Effector memory CD8-positive, alpha-beta T cell (primary cell): ENCODE results near the gene DENND1A.
"Not testable (repeated sequence)": the region's sequence is repeated elsewhere in the genome, so short reads cannot be mapped to it uniquely, and the experiment has no call there.

Source experiments
- ATAC-seq: fragments of 150-1000 bp; cut with Tn5 transposase; replicated peaks from 2 replicates; pipeline ENCODE4 v1.10.0; 2021; ENCODE audit warnings: mild to moderate bottlenecking, moderate library complexity
- DNase-seq, 3 experiments: peaks; one replicate each; pipeline ENCODE4 v3.0.0; 2021
- H3K27ac Mint-ChIP-seq, 2 donors: one replicate each; pipeline ENCODE4 v1.8.0; 2022; ENCODE audit warnings: mild to moderate bottlenecking in 2 of 2, mixed read lengths in 2 of 2, moderate library complexity in 2 of 2
- H3K27me3 Mint-ChIP-seq, 2 donors: one replicate each; pipeline ENCODE4 v1.8.0; 2022; ENCODE audit warnings: mixed read lengths in 2 of 2
- H3K36me3 Mint-ChIP-seq: one replicate; pipeline ENCODE4 v1.8.0; 2022; ENCODE audit warnings: mild to moderate bottlenecking, moderate library complexity, mixed read lengths; ENCODE audit not compliant: insufficient read depth
- H3K4me1 Mint-ChIP-seq, 2 donors: one replicate each; pipeline ENCODE4 v1.8.0; 2022; ENCODE audit warnings: low read depth in 2 of 2, mixed read lengths in 2 of 2
- H3K4me3 Mint-ChIP-seq, 2 donors: one replicate each; pipeline ENCODE4 v1.8.0; 2022; ENCODE audit warnings: mild to moderate bottlenecking in 2 of 2, mixed read lengths in 2 of 2, moderate library complexity in 2 of 2
- H3K9me3 Mint-ChIP-seq, 2 donors: one replicate each; pipeline ENCODE4 v1.8.0; 2022; ENCODE audit warnings: mixed read lengths in 2 of 2

DENND1A gene

GRCh38 chr9:123741214-123741613 is 188.7 kb downstream of the DENND1A start:
- H3K4me3 Mint-ChIP-seq: no peak overlapping the region

GRCh38 chr9:123739902-123740301 is 190.0 kb downstream of the DENND1A start:
- DNase-seq: no peak
- Mint-ChIP-seq H3K4me3 (no peak overlapping the region), H3K4me1 (no peaks in the 10 kb centered on the region), H3K36me3 (no peaks in the 10 kb centered on the region), H3K27ac (no peak overlapping the region), H3K27me3 (no peaks in the 10 kb centered on the region), H3K9me3 (no peaks in the 10 kb centered on the region)
- no peak for ATAC-seq

More at GRCh38 chr9:123741214-123741613, 188.7 kb downstream of the DENND1A start:
- Mint-ChIP-seq H3K36me3 (no peaks in the 10 kb centered on the region), H3K27me3 (no peaks in the 10 kb centered on the region), H3K27ac (peak overlapping the region in 1 of 2 donors; percentile 59), H3K4me1 (no peaks in the 10 kb centered on the region), H3K9me3 (no peaks in the 10 kb centered on the region)
- DNase-seq (no peak), ATAC-seq (no peak)

GRCh38 chr9:123739387-123739786 is 190.5 kb downstream of the DENND1A start:
- Mint-ChIP-seq H3K4me1 (no peaks in the 10 kb centered on the region), H3K4me3 (no peak overlapping the region), H3K27ac (no peak overlapping the region), H3K27me3 (no peaks in the 10 kb centered on the region), H3K9me3 (no peaks in the 10 kb centered on the region), H3K36me3 (no peaks in the 10 kb centered on the region)
- DNase-seq: no peak
- no peak for ATAC-seq

- H3K27ac Mint-ChIP-seq: no peak overlapping the region
- H3K4me1 Mint-ChIP-seq: no peaks in the 10 kb centered on the region
- H3K27me3 Mint-ChIP-seq: no peaks in the 10 kb centered on the region
- ATAC-seq (no peak), DNase-seq (no peak)
- no peaks in the 10 kb centered on the region for H3K9me3 Mint-ChIP-seq
- no peak overlapping the region for H3K4me3 Mint-ChIP-seq
- H3K36me3 Mint-ChIP-seq: no peaks in the 10 kb centered on the region
These were observed 191.3 kb downstream of the DENND1A start for GRCh38 chr9:123738648-123739047.

GRCh38 chr9:123735376-123735775 is 194.6 kb downstream of the DENND1A start:
- ATAC-seq (no peak), DNase-seq (no peak)

GRCh38 chr9:123728571-123728970 is 201.4 kb downstream of the DENND1A start:
- H3K27me3 Mint-ChIP-seq, ATAC-seq, H3K9me3 Mint-ChIP-seq, H3K4me3 Mint-ChIP-seq, H3K27ac Mint-ChIP-seq, DNase-seq, H3K36me3 Mint-ChIP-seq, H3K4me1 Mint-ChIP-seq: not testable (repeated sequence)

More at GRCh38 chr9:123735376-123735775, 194.6 kb downstream of the DENND1A start:
- Mint-ChIP-seq H3K4me3 (no peak overlapping the region), H3K27ac (no peak overlapping the region), H3K9me3 (no peaks in the 10 kb centered on the region), H3K36me3 (no peaks in the 10 kb centered on the region), H3K4me1 (no peaks in the 10 kb centered on the region), H3K27me3 (no peaks in the 10 kb centered on the region)

GRCh38 chr9:123727332-123727731 is 202.6 kb downstream of the DENND1A start:
- no peak overlapping the region for H3K4me3 Mint-ChIP-seq
- ATAC-seq: no peak
- no peaks in the 10 kb centered on the region for H3K9me3 Mint-ChIP-seq

GRCh38 chr9:123725389-123725788 is 204.5 kb downstream of the DENND1A start:
- Mint-ChIP-seq H3K27ac (no peak overlapping the region), H3K4me1 (peaks cover 3 to 5% of the 10 kb centered on the region in 2 donors), H3K4me3 (no peak overlapping the region), H3K9me3 (no peaks in the 10 kb centered on the region), H3K27me3 (no peaks in the 10 kb centered on the region), H3K36me3 (no peaks in the 10 kb centered on the region)
- DNase-seq (no peak), ATAC-seq (no peak)

More at GRCh38 chr9:123727332-123727731, 202.6 kb downstream of the DENND1A start:
- peaks cover 0 to 3% of the 10 kb centered on the region in 2 donors for H3K4me1 Mint-ChIP-seq
- no peaks in the 10 kb centered on the region for H3K36me3 Mint-ChIP-seq
- H3K27ac Mint-ChIP-seq: no peak overlapping the region
- DNase-seq: no peak
- no peaks in the 10 kb centered on the region for H3K27me3 Mint-ChIP-seq

GRCh38 chr9:123724211-123724796 is 205.6 kb downstream of the DENND1A start:
- Mint-ChIP-seq H3K9me3 (no peaks in the 10 kb centered on the region), H3K27me3 (no peaks in the 10 kb centered on the region), H3K4me3 (no peak overlapping the region), H3K4me1 (peaks cover 3 to 5% of the 10 kb centered on the region in 2 donors), H3K27ac (no peak overlapping the region), H3K36me3 (no peaks in the 10 kb centered on the region)
- no peak for ATAC-seq
- DNase-seq: no peak

- no peak overlapping the region for H3K27ac Mint-ChIP-seq
- H3K9me3 Mint-ChIP-seq: no peaks in the 10 kb centered on the region
- H3K4me1 Mint-ChIP-seq: peaks cover 3 to 5% of the 10 kb centered on the region in 2 donors
- no peaks in the 10 kb centered on the region for H3K36me3 Mint-ChIP-seq
- H3K4me3 Mint-ChIP-seq: no peak overlapping the region
- H3K27me3 Mint-ChIP-seq: no peaks in the 10 kb centered on the region
- ATAC-seq (no peak), DNase-seq (no peak)
These were observed 206.6 kb downstream of the DENND1A start for GRCh38 chr9:123723135-123723875.

- H3K27ac Mint-ChIP-seq: no peak overlapping the region
- no peaks in the 10 kb centered on the region for H3K9me3 Mint-ChIP-seq
- peaks cover 1 to 5% of the 10 kb centered on the region in 2 donors for H3K4me1 Mint-ChIP-seq
- DNase-seq (no peak), ATAC-seq (no peak)
- no peaks in the 10 kb centered on the region for H3K27me3 Mint-ChIP-seq
- H3K36me3 Mint-ChIP-seq: no peaks in the 10 kb centered on the region
- no peak overlapping the region for H3K4me3 Mint-ChIP-seq
These were observed 207.5 kb downstream of the DENND1A start for GRCh38 chr9:123722378-123722777.

GRCh38 chr9:123718188-123718587 is 211.7 kb downstream of the DENND1A start:
- Mint-ChIP-seq H3K4me1 (peaks cover 0 to 5% of the 10 kb centered on the region in 2 donors), H3K4me3 (no peak overlapping the region), H3K27me3 (no peaks in the 10 kb centered on the region), H3K27ac (no peak overlapping the region), H3K9me3 (no peaks in the 10 kb centered on the region), H3K36me3 (no peaks in the 10 kb centered on the region)
- ATAC-seq: no peak
- DNase-seq: no peak

- no peak for DNase-seq
- no peaks in the 10 kb centered on the region for H3K27me3 Mint-ChIP-seq
- H3K27ac Mint-ChIP-seq: no peak overlapping the region
- H3K4me3 Mint-ChIP-seq: no peak overlapping the region
- peaks cover 0 to 5% of the 10 kb centered on the region in 2 donors for H3K4me1 Mint-ChIP-seq
- no peaks in the 10 kb centered on the region for H3K9me3 Mint-ChIP-seq
- ATAC-seq: no peak
- H3K36me3 Mint-ChIP-seq: no peaks in the 10 kb centered on the region
These were observed 212.2 kb downstream of the DENND1A start for GRCh38 chr9:123717581-123718175.
